Kidney (tissue), 14 donors: ENCODE measurements around the gene CRY1. TPM values are rescaled to one million over a fixed set of nuclear protein-coding genes. Genes with fewer than 3 reads are reported as not detected.

ENCODE experiments used
- DNase-seq, 5 donors: peaks; one replicate each; pipeline ENCODE4 v3.0.0-alpha.2; 2013 to 2020
- FAIRE-seq: peaks from 2 replicates; lab custom pipeline; 2012; peaks lifted over from hg19 to GRCh38; lab: Jason Lieb, UNC
- H3K27ac ChIP-seq, 2 donors: one replicate each; pipeline ENCODE4 v1.7.0; 2013; ENCODE audit warnings: low read depth in 2 of 2, low read length in 2 of 2, inconsistent platforms in 1 of 2
- H3K27me3 ChIP-seq: one replicate; pipeline ENCODE4 v1.7.1; 2013; ENCODE audit warnings: low read length, inconsistent platforms; ENCODE audit not compliant: control insufficient read depth, insufficient read depth
- H3K36me3 ChIP-seq, 3 donors: one replicate each; pipeline versions ENCODE4 v1.7.0 to v1.7.1; 2013; ENCODE audit warnings: low read length in 3 of 3, control low read depth in 1 of 3, inconsistent platforms in 1 of 3; ENCODE audit not compliant: insufficient read depth in 3 of 3, control insufficient read depth in 2 of 3
- H3K4me1 ChIP-seq, 3 donors: one replicate each; pipeline versions ENCODE4 v1.7.0 to v1.7.1; 2013; ENCODE audit warnings: low read length in 3 of 3, inconsistent platforms in 1 of 3, low read depth in 1 of 3; ENCODE audit not compliant: control insufficient read depth in 2 of 3, insufficient read depth in 2 of 3
- H3K4me3 ChIP-seq, 3 donors: one replicate each; pipeline versions ENCODE4 v1.7.0 to v1.8.1; 2013; ENCODE audit warnings: low read length in 3 of 3, control low read depth in 1 of 3, inconsistent platforms in 1 of 3
- H3K9ac ChIP-seq, 3 donors: one replicate each; pipeline versions ENCODE4 v1.7.0 to v1.7.1; 2013; ENCODE audit warnings: low read length in 3 of 3, control low read depth in 1 of 3, inconsistent platforms in 1 of 3
- H3K9me3 ChIP-seq, 3 donors: one replicate each; pipeline versions ENCODE4 v1.7.0 to v1.7.1; 2013; ENCODE audit warnings: low read length in 3 of 3, control low read depth in 1 of 3, inconsistent platforms in 1 of 3; ENCODE audit not compliant: control insufficient read depth in 2 of 3, insufficient read depth in 1 of 3
- intact Hi-C: fragments of 100-400 bp; cut with DNase I; formaldehyde crosslinking; loops from one replicate; pipeline ENCODE4 v1.11.1; 2022
- polyA plus RNA-seq: library from polyadenylated mRNA; stranded (reverse); fragments of 350-450 nt; fragmentation: Illumina TruSeq; extraction: RNeasy Lipid Tissue Mini Kit (QIAGEN cat#74804); gene quantifications from one replicate; pipeline ENCODE4 v1.2.3, GENCODE V29; 2014; ENCODE audit warnings: low read depth, low replicate concordance; ENCODE audit not compliant: insufficient read depth
- total RNA-seq: library from RNA; stranded (reverse); fragmentation: NEBNext Ultra II Directional; extraction: Animal tissue kit (Norgen Biotek cat#: 25700); gene quantifications from one replicate; pipeline ENCODE4 v1.2.1, GENCODE V29; 2021
- TF ChIP-seq, protein P1 (sequence below): IDR thresholded peaks from 3 replicates; pipeline ENCODE4 v1.5.1; 2012; ENCODE audit warnings: mild to moderate bottlenecking, moderate library complexity, borderline replicate concordance; ENCODE audit not compliant: insufficient read depth; ENCODE audit errors: extremely low read depth
- donor health status: control.
- donor health status: control.
- donor health status: control.
- donor health status: control.
- donor health status: control.
- donor health status: DM: yes; HTN: yes; CAD: no.
- donor health status: Normal renal cell carcinoma (clear cell type).

CRY1 gene
- total and polyA plus RNA-seq, 2 donors from 2014 or later, result 8.4 to 17.7 TPM

DNA sequence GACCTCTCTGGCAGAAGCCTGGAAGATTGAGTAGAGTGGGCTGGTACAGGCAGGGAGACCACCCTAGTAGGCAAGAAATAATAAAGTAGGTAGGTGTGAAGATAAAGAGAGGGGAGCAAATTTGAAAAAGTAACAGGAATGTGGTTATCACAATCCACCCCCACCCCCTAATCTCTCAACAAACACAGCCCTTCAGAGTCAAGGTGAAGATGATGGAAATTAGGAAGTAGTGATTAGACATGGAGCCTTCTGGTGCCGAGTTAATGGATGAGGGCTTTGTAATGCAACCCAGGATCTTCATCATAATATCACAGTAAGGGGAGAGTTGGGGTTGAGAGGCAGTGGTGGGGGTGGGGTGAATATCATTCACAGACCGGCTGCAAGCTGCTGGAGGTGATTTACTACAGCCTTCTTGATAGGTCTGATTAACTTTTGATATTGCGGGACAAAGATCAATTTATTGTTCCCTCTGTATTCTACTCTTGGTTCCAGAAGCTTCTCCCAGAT lies 29.2 kb upstream of the CRY1 start:
- TF ChIP-seq, protein P1, sequence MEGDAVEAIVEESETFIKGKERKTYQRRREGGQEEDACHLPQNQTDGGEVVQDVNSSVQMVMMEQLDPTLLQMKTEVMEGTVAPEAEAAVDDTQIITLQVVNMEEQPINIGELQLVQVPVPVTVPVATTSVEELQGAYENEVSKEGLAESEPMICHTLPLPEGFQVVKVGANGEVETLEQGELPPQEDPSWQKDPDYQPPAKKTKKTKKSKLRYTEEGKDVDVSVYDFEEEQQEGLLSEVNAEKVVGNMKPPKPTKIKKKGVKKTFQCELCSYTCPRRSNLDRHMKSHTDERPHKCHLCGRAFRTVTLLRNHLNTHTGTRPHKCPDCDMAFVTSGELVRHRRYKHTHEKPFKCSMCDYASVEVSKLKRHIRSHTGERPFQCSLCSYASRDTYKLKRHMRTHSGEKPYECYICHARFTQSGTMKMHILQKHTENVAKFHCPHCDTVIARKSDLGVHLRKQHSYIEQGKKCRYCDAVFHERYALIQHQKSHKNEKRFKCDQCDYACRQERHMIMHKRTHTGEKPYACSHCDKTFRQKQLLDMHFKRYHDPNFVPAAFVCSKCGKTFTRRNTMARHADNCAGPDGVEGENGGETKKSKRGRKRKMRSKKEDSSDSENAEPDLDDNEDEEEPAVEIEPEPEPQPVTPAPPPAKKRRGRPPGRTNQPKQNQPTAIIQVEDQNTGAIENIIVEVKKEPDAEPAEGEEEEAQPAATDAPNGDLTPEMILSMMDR, result no peak
- DNase-seq (no peak), FAIRE-seq (no peak)
- H3K36me3 ChIP-seq, result no peaks in the 10 kb centered on the region
- H3K27ac ChIP-seq, result no peak overlapping the region
- H3K9me3 ChIP-seq, result no peaks in the 10 kb centered on the region
- H3K4me1 ChIP-seq, result no peaks in the 10 kb centered on the region
- intact Hi-C loops, result no loop called here
- no peak overlapping the region for H3K4me3 ChIP-seq
- no peaks in the 10 kb centered on the region for H3K27me3 ChIP-seq
- H3K9ac ChIP-seq, result no peak overlapping the region

DNA sequence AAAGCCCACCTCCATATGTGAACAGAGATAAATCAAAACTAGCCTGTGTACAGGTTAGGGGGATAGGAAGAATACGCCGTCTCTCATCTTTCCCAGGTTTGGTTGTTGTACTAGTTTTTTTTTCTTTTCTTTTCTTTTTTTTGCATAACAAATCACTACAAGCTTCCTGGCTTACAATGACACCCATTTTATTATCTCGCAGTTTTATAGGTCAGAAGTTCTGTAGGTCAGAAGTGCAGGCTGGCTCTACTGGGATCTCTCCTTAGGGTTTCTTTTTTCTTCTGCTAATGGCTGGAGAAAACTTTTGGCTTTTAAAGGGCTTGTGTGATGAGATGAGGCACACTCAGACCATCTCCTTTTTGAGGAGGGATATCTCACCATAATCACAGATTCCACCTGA lies 25.7 kb upstream of the CRY1 start:
- Histone ChIP-seq H3K27me3 (no peaks in the 10 kb centered on the region), H3K36me3 (no peaks in the 10 kb centered on the region), H3K9me3 (no peaks in the 10 kb centered on the region), H3K4me3 (no peak overlapping the region), H3K4me1 (no peaks in the 10 kb centered on the region), H3K9ac (no peak overlapping the region), H3K27ac (no peak overlapping the region)
- TF ChIP-seq, protein P1, result no peak
- DNase-seq (no peak), FAIRE-seq (no peak)
- intact Hi-C loops, result no loop called here

DNA sequence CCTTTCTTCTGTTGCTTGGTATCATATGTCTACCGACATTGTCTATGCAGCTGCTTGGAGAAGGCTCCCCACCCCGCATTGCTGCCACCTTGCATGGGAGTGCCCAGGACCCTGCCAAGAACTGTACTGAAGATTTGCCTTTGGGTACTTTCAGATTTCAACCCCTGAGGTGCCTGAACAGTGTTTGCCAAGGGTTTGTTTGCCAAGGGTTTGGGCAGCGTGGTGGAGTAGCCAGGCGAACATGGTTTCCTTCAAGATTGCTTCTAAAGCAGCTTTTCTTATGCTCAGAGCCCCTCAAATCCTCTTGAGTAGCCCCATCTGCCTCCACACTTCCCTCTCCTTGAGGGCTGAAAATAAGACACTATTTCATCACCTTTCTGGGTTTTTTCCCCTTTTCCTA lies 25.3 kb upstream of the CRY1 start:
- FAIRE-seq (no peak), DNase-seq (no peak)
- no peaks in the 10 kb centered on the region for H3K4me1 ChIP-seq
- no peak overlapping the region for H3K4me3 ChIP-seq
- no peak overlapping the region for H3K27ac ChIP-seq
- intact Hi-C loops, result no loop called here
- H3K27me3 ChIP-seq, result no peaks in the 10 kb centered on the region
- no peaks in the 10 kb centered on the region for H3K36me3 ChIP-seq
- TF ChIP-seq, protein P1, result no peak
- no peak overlapping the region for H3K9ac ChIP-seq
- no peaks in the 10 kb centered on the region for H3K9me3 ChIP-seq

DNA sequence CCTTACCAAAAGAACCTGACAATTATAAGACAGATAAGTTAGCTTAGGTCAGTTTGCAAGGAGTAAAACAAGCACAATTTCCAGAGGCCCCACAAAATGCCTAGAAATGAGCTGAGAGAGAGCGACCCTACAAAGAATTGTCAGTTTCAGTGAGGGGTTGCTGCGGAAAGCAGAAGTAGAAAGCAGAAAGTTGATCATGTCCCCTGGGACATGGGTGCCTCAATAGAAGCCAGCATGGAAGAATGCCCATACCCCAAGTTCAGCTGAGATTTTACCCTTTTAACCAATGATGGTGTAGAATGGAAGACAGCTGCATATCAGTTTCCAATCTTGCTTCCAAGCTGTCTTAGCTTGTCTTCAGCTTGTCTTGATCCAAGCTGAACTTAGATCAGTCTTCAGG lies 21.8 kb upstream of the CRY1 start:
- DNase-seq (no peak), FAIRE-seq (no peak)
- H3K9me3 ChIP-seq, result no peaks in the 10 kb centered on the region
- no peaks in the 10 kb centered on the region for H3K4me1 ChIP-seq
- H3K27me3 ChIP-seq, result no peaks in the 10 kb centered on the region
- intact Hi-C loops, result no loop called here
- TF ChIP-seq, protein P1, result no peak
- H3K27ac ChIP-seq, result no peak overlapping the region
- H3K36me3 ChIP-seq, result no peaks in the 10 kb centered on the region
- no peak overlapping the region for H3K4me3 ChIP-seq
- no peak overlapping the region for H3K9ac ChIP-seq
